Stomach (tissue), 4 donors: ENCODE results near the gene WWOX.

Experiments
- CTCF ChIP-seq, 7 experiments: fragments of 450-650 bp in 4 of 7; fragments of 200-600 bp in 3 of 7; sonication (generic) in 3 of 7; IDR thresholded peaks; one replicate each; pipeline ENCODE4 v1.5.1; 2016 to 2019; ENCODE audit warnings: antibody characterized with exemption in 7 of 7, control low read depth in 2 of 7, mild to moderate bottlenecking in 1 of 7
- POLR2A ChIP-seq, 4 donors: fragments of 450-650 bp; IDR thresholded peaks; one replicate each; pipeline ENCODE4 v1.6.1; 2016; ENCODE audit warnings: antibody characterized with exemption in 4 of 4, control low read depth in 2 of 4, mild to moderate bottlenecking in 1 of 4, moderate library complexity in 1 of 4

GRCh38 chr16:78956859-78957258 lies 857.4 kb downstream of the WWOX start:
- TF ChIP-seq POLR2A (IDR thresholded peaks at IDR 0.05): no peak
- TF ChIP-seq CTCF (IDR thresholded peaks at IDR 0.05): no peak
